Measurements from ENCODE around the gene GABRG3. TPM values are rescaled to one million over a fixed set of nuclear protein-coding genes. Genes with fewer than 3 reads are reported as not detected.

GABRG3 gene
- total RNA-seq, 4 donors from 2014 or later, result 0.97 to 3.9 (median 3.6) TPM; not detected in 1

DNA sequence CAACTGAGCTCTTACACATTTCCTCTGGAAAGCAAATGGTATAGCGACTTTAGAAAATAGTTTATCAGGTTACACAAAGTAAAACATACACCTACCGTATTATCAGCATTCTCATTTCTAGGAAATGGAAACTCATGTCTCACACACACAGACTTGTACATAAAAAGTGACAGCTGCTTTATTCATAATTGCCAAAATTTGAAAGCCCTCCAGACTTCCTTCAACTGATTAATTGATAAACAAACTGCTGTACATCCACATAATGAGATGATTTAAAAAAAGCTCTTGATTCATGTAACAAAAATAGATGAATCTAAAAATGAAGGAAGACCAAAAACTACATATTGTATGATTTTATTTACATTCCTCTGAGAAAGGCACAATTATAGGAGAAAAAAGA, 425.5 kb downstream of the GABRG3 start:
- 49% methylated on average over 2 of the region's 2 CpGs for WGBS

DNA sequence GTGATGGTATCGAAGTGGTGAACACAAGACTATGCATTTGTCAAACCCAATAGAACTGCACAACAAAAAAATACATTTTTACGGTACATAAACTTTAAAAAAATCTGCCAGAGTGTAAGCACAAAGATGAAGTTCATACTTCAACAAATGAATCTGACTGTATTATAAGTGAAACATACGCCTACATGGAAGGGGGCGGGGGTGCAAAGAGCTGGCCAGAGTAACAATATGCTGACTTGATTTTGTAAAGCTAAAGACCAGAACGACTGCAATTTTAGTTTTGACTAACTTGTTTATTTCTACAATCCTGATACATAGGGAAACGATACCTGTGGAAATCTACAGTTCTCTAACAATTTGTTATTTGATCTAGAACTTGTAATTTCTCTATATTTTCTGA, 426.0 kb downstream of the GABRG3 start:
- Histone ChIP-seq H3K27me3 (no peaks in the 10 kb centered on the region), H3K36me3 (no peaks in the 10 kb centered on the region), H3K4me1 (no peaks in the 10 kb centered on the region), H3K9me3 (peaks cover 3% of the 10 kb centered on the region), H3K4me3 (no peak overlapping the region), H3K27ac (no peak overlapping the region)
- WGBS, result 87% methylated on average over 6 of the region's 6 CpGs
- DNase-seq (ENCODE audit: low spot score in 2 of 2), result no peak
- TF ChIP-seq POLR2AphosphoS5 (IDR thresholded peaks at IDR 0.05) (no peak), CTCF (IDR thresholded peaks at IDR 0.05) (no peak), POLR2A (IDR thresholded peaks at IDR 0.05) (no peak), EP300 (IDR thresholded peaks at IDR 0.05) (no peak)

More for the DNA sequence above, 425.5 kb downstream of the GABRG3 start:
- H3K36me3 ChIP-seq, result no peaks in the 10 kb centered on the region
- peaks cover 3% of the 10 kb centered on the region for H3K9me3 ChIP-seq
- no peak overlapping the region for H3K27ac ChIP-seq
- H3K4me1 ChIP-seq, result no peaks in the 10 kb centered on the region
- no peak overlapping the region for H3K4me3 ChIP-seq
- DNase-seq (ENCODE audit: low spot score in 2 of 2), result no peak
- no peak for TF ChIP-seq EP300 (IDR thresholded peaks at IDR 0.05)
- TF ChIP-seq CTCF (IDR thresholded peaks at IDR 0.05), result no peak
- TF ChIP-seq POLR2AphosphoS5 (IDR thresholded peaks at IDR 0.05), result no peak
- no peak for TF ChIP-seq POLR2A (IDR thresholded peaks at IDR 0.05)
- H3K27me3 ChIP-seq, result no peaks in the 10 kb centered on the region

DNA sequence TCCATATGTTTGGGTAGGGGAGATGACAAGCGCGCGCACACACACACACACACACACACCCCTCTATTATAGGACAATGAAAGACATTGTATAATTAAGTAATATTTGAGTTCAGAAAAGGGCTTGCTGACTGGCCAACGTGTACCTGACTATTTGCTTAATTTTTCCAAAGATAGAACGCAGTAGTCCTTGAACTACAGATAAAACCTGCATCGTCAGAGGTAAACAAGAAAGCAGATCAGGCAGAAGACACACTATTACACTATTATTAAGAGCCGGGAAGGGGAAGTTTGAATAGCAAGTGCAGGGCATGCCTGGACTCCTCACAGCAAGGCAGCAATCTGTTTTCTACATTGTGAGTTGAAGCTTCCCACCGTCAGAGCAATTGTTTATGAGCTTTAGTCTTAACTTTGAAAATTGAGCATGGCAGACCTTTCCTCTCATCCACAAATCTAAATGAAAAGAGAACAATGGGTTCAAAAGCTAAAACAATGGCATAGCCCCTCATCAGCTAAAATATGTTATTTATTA, 427.7 kb downstream of the GABRG3 start:
- WGBS, result 59% methylated on average over 8 of the region's 8 CpGs
- Histone ChIP-seq H3K4me3 (no peak overlapping the region), H3K36me3 (no peaks in the 10 kb centered on the region), H3K27ac (no peak overlapping the region), H3K27me3 (no peaks in the 10 kb centered on the region), H3K9me3 (no peaks in the 10 kb centered on the region), H3K4me1 (no peaks in the 10 kb centered on the region)
- no peak for DNase-seq (ENCODE audit: low spot score in 2 of 2)
- TF ChIP-seq POLR2A (IDR thresholded peaks at IDR 0.05), result no peak

- Histone ChIP-seq H3K4me1 (no peaks in the 10 kb centered on the region), H3K27ac (no peak overlapping the region)
- WGBS, result 72% methylated on average over 6 of the region's 6 CpGs
These were observed 428.3 kb downstream of the GABRG3 start for GRCh38 chr15:27399241-27399640.

DNA sequence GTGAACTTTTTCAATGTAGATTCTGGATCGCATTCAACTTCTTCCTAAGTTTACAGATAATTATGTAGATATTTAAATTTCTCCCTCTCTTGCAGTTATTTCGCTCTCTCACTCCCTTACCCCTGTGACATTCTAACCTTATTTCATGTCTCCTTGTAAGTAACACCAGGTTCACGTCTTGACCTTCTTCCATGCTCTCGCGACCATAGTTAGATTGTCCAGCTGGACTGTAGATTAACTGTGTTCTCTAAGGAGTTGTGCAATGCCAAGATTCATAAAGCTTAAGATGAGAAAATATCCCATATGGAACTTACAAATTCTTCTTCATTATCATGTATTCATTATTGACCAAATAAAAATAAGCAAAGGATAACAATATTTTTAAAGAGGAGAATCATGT, 430.5 kb downstream of the GABRG3 start:
- no peaks in the 10 kb centered on the region for H3K4me1 ChIP-seq
- H3K27ac ChIP-seq, result no peak overlapping the region
- H3K9me3 ChIP-seq, result no peaks in the 10 kb centered on the region
- DNase-seq (ENCODE audit: low spot score in 2 of 2), result no peak
- 76% methylated on average over 5 of the region's 5 CpGs for WGBS
- H3K4me3 ChIP-seq, result no peak overlapping the region
- H3K36me3 ChIP-seq, result no peaks in the 10 kb centered on the region
- no peaks in the 10 kb centered on the region for H3K27me3 ChIP-seq
- TF ChIP-seq CTCF (IDR thresholded peaks at IDR 0.05), result no peak
- no peak for TF ChIP-seq POLR2AphosphoS5 (IDR thresholded peaks at IDR 0.05)
- no peak for TF ChIP-seq EP300 (IDR thresholded peaks at IDR 0.05)
- TF ChIP-seq POLR2A (IDR thresholded peaks at IDR 0.05), result no peak

More at GRCh38 chr15:27399241-27399640, 428.3 kb downstream of the GABRG3 start:
- no peaks in the 10 kb centered on the region for H3K9me3 ChIP-seq
- H3K36me3 ChIP-seq, result no peaks in the 10 kb centered on the region
- DNase-seq (ENCODE audit: low spot score in 2 of 2), result no peak
- H3K27me3 ChIP-seq, result no peaks in the 10 kb centered on the region
- no peak overlapping the region for H3K4me3 ChIP-seq
- TF ChIP-seq EP300 (IDR thresholded peaks at IDR 0.05) (no peak), POLR2A (IDR thresholded peaks at IDR 0.05) (no peak), POLR2AphosphoS5 (IDR thresholded peaks at IDR 0.05) (no peak), CTCF (IDR thresholded peaks at IDR 0.05) (no peak)

- no peaks in the 10 kb centered on the region for H3K27me3 ChIP-seq
- no peaks in the 10 kb centered on the region for H3K36me3 ChIP-seq
- 78% methylated on average over 5 of the region's 5 CpGs for WGBS
- TF ChIP-seq POLR2A (IDR thresholded peaks at IDR 0.05) (no peak), EP300 (IDR thresholded peaks at IDR 0.05) (no peak), CTCF (IDR thresholded peaks at IDR 0.05) (no peak), POLR2AphosphoS5 (IDR thresholded peaks at IDR 0.05) (no peak)
- no peak overlapping the region for H3K4me3 ChIP-seq
- H3K4me1 ChIP-seq, result no peaks in the 10 kb centered on the region
- no peak for DNase-seq (ENCODE audit: low spot score in 2 of 2)
- no peak overlapping the region for H3K27ac ChIP-seq
- H3K9me3 ChIP-seq, result no peaks in the 10 kb centered on the region
These were observed 437.4 kb downstream of the GABRG3 start for GRCh38 chr15:27408428-27408827.
